ENCODE data around the gene TNFAIP8. TPM values are rescaled to one million over a fixed set of nuclear protein-coding genes. Genes with fewer than 3 reads are reported as not detected.
A peak's percentile ranks its signal among the peaks of the same experiment; 100 is the strongest.

TNFAIP8 gene
- total RNA-seq, 1 donor from 2014 or later, result 29.5 TPM

DNA sequence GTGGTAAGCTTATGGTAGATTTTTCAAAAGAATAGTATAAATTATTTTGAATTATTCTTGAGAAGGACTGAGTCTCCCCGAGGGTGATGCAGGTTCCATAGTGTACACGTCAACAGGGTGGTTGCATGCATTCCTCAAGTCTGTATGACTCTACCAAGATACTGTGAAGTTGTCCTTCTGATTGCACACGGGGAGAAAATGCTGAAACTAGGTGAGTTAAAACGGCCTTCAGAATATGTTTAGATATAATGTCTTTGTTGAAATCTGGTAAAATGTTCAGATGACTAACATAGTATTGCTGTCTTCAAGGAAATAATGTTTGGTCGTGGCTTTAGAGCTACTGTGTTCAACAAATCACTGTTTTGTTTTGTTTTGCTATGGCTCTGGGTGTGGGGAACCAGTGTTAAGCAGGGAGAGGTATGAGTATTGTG lies 22.4 kb upstream of the TNFAIP8 start:
- H3K4me3 ChIP-seq, result peak overlapping the region; percentile 4
- no peak overlapping the region for H3K27ac ChIP-seq
- H3K36me3 ChIP-seq, result no peaks in the 10 kb centered on the region
- DNase-seq (no peak), ATAC-seq (no peak)
- no peaks in the 10 kb centered on the region for H3K9me3 ChIP-seq
- intact Hi-C loops (cut with DNase I), result no loop called here
- no peaks in the 10 kb centered on the region for H3K27me3 ChIP-seq (ENCODE audit: low read depth)
- H3K4me1 ChIP-seq, result peaks cover 27% of the 10 kb centered on the region
- TF ChIP-seq, protein P1, sequence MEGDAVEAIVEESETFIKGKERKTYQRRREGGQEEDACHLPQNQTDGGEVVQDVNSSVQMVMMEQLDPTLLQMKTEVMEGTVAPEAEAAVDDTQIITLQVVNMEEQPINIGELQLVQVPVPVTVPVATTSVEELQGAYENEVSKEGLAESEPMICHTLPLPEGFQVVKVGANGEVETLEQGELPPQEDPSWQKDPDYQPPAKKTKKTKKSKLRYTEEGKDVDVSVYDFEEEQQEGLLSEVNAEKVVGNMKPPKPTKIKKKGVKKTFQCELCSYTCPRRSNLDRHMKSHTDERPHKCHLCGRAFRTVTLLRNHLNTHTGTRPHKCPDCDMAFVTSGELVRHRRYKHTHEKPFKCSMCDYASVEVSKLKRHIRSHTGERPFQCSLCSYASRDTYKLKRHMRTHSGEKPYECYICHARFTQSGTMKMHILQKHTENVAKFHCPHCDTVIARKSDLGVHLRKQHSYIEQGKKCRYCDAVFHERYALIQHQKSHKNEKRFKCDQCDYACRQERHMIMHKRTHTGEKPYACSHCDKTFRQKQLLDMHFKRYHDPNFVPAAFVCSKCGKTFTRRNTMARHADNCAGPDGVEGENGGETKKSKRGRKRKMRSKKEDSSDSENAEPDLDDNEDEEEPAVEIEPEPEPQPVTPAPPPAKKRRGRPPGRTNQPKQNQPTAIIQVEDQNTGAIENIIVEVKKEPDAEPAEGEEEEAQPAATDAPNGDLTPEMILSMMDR (IDR thresholded peaks at IDR 0.05), result no peak

DNA sequence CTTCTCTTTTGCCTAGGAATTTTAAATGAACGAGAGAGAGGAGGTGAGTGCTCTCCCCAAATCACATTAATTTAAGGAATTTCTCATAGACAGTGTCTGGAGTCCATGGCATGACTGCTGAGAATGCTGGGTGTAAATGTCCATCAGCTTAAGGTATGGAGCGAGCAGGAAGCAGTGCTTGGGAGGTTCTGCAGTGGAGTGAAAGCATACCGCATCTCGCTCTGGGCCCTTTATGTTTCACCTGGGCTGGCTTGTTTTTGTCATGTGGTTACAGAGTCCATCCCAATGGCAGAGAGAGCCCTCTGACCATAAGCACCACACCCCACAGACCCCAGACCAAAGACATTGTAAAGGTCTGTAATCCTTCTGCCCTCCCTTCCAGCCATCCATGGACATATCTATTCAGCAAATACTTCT lies 20.6 kb upstream of the TNFAIP8 start:
- ATAC-seq, result no peak
- H3K27me3 ChIP-seq (ENCODE audit: low read depth), result no peaks in the 10 kb centered on the region

DNA sequence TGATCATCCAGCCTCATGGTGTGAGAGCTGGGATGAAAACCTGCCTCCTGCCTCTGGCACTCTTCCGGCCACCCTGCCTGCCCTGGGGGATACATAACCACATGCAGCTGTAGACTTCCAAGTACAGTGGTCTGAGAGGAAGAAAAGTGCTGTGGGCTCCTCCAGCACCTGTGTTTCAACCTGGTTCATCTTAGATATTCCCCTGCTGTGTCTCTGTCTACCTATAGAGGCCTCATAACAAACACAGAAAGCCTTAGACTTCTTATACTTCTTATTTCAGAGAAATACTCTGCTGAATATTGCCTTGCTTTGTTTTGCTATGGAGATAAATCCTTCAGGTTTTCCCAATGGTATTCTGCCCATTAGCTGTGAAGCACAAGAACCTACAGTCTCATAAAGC lies 19.6 kb upstream of the TNFAIP8 start:
- Histone ChIP-seq H3K27ac (no peak overlapping the region), H3K4me3 (no peak overlapping the region), H3K4me1 (peaks cover 32% of the 10 kb centered on the region), H3K36me3 (no peaks in the 10 kb centered on the region), H3K27me3 (ENCODE audit: low read depth) (no peaks in the 10 kb centered on the region), H3K9me3 (no peaks in the 10 kb centered on the region)
- DNase-seq (no peak), ATAC-seq (no peak)
- TF ChIP-seq, protein P1 (IDR thresholded peaks at IDR 0.05), result no peak
- intact Hi-C loops (cut with DNase I), result no loop called here

More for the DNA sequence above, 20.6 kb upstream of the TNFAIP8 start:
- H3K27ac ChIP-seq, result no peak overlapping the region
- H3K36me3 ChIP-seq, result no peaks in the 10 kb centered on the region
- intact Hi-C loops (cut with DNase I), result no loop called here
- no peak for DNase-seq
- H3K9me3 ChIP-seq, result no peaks in the 10 kb centered on the region
- peaks cover 28% of the 10 kb centered on the region for H3K4me1 ChIP-seq
- H3K4me3 ChIP-seq, result peak overlapping the region; percentile 15
- TF ChIP-seq, protein P1 (IDR thresholded peaks at IDR 0.05), result no peak

DNA sequence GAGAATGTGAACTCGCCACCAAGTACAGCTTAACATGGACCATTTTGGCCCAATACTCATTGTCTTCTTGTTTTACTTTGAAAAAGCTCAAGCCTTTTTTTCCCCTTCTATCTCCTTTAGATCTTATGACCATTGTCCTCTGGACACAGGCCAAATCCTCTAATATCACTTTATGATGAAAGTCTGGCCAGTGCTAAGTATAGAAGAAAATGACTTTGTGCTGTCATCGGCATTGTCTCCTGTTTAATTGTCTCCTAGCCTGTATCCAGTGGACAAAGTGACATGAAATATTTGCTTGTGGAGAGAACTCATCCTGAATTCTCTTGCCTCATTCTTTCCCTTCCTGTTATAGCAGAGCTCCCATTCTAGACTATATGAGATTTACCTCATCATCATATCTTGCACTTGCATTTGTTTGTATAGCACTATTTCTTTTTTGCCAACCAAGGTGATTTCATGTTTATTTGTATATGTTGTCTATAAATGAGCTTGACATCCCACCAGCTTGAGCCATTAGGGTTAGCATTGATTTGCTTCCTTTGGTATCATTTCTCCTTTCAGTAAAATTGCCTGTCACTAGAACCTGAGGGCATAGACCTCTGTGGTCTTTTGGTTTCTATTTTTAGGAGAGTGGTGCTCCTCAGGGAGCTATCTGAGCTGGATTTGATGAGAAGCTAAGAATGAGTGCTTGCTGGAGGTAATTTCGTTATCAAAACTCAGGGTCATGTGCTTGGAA lies 18.8 kb upstream of the TNFAIP8 start:
- H3K36me3 ChIP-seq, result no peaks in the 10 kb centered on the region
- ATAC-seq (no peak), DNase-seq (no peak)
- TF ChIP-seq, protein P1 (IDR thresholded peaks at IDR 0.05), result no peak
- intact Hi-C loops (cut with DNase I), result no loop called here
- no peak overlapping the region for H3K27ac ChIP-seq
- H3K4me1 ChIP-seq, result peaks cover 37% of the 10 kb centered on the region
- H3K4me3 ChIP-seq, result no peak overlapping the region
- H3K9me3 ChIP-seq, result no peaks in the 10 kb centered on the region
- no peaks in the 10 kb centered on the region for H3K27me3 ChIP-seq (ENCODE audit: low read depth)

DNA sequence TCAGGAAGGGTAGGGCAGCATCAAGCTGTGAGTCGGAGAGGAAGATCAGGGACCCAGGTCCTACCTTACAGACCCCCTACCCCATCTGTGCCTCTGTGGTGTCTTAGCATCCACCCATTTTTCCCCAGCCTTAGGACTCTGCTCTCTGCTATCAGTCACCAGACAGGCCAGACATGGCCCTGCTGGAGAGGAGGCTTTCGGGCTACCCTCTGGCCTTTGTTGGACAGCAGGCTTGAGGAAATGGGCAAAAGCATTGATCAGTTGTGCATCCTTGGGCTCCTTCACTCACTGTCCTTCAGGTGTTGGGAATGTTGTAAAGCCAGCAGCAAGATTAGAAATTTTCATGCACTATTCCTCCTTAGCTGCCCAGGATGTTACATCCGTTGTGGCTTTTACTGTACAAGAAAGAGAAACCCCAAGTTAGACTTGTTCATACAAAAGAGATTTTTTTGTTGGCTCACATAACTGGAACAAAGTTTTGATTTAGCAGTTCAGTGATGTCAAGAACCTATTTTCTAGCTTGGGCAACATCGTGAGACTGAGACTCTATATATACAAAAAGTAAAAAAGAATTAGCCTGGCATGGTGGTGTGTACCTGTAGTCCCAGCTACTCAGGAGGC lies 17.4 kb upstream of the TNFAIP8 start:
- Histone ChIP-seq H3K9me3 (no peaks in the 10 kb centered on the region), H3K27ac (no peak overlapping the region), H3K4me1 (peaks cover 41% of the 10 kb centered on the region), H3K36me3 (no peaks in the 10 kb centered on the region), H3K4me3 (no peak overlapping the region), H3K27me3 (ENCODE audit: low read depth) (no peaks in the 10 kb centered on the region)
- intact Hi-C loops (cut with DNase I), result no loop called here
- DNase-seq, result no peak
- no peak for ATAC-seq
- TF ChIP-seq, protein P1 (IDR thresholded peaks at IDR 0.05), result no peak
